ENCODE results near the gene SUFU.
A peak's percentile ranks its signal among the peaks of the same experiment; 100 is the strongest.

DNA sequence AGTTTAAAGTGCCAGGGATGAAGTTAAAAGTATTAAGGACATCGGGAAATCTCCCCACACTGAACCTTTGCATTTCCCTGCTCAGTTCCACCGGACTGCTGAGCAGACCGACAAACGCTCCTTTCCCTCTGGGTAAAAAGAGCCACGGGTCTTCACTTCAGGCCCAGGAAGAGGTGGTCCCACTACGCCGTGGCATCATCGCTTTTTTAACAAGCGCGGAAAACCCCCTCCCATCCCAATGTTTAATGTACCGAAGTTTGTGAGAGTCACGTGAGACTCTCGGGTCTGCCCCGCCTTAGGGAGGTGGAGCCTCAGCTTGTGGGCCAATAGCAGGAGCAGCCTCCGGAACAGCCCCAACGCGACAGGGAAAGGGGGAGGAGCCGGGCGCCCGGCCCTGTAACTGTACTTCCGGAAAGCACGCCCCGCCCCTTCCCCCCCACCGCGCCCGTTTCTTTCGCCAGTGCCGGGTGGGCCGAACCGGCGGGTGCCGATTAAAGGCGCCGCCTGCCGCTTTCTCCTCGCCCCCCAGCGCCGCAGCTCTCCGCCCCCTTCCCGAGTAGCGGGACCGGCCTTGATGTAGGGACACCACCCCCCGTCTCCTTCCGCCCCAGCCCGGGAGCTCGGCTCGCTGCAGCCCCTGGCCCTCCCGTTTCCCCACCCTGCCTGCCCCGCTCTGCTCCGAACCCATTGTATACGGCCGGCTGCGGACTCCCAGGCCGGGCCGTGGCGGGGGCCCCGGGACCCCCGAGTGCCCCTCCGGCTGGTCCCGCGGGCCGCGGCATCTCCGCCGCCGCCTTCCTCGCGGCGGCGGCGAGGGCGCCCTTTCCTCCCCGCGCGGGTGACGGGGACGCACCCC lies 138.3 kb downstream of the SUFU start:
- TF ChIP-seq, protein P1, sequence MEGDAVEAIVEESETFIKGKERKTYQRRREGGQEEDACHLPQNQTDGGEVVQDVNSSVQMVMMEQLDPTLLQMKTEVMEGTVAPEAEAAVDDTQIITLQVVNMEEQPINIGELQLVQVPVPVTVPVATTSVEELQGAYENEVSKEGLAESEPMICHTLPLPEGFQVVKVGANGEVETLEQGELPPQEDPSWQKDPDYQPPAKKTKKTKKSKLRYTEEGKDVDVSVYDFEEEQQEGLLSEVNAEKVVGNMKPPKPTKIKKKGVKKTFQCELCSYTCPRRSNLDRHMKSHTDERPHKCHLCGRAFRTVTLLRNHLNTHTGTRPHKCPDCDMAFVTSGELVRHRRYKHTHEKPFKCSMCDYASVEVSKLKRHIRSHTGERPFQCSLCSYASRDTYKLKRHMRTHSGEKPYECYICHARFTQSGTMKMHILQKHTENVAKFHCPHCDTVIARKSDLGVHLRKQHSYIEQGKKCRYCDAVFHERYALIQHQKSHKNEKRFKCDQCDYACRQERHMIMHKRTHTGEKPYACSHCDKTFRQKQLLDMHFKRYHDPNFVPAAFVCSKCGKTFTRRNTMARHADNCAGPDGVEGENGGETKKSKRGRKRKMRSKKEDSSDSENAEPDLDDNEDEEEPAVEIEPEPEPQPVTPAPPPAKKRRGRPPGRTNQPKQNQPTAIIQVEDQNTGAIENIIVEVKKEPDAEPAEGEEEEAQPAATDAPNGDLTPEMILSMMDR (IDR thresholded peaks at IDR 0.05): peak in 1 of 4 experiments; percentile 16
- peak; percentile 86 for TF ChIP-seq POLR2AphosphoS5 (IDR thresholded peaks at IDR 0.05)

Data from gastroesophageal sphincter (tissue), 3 donors.